ENCODE data around the gene FAM186B.

- TF ChIP-seq BHLHE40 (IDR thresholded peaks at IDR 0.05; ENCODE audit: borderline replicate concordance) (no peak), SUZ12 (IDR thresholded peaks at IDR 0.05) (no peak), ZNF384 (IDR thresholded peaks at IDR 0.05) (no peak), HDGF (IDR thresholded peaks at IDR 0.05; ENCODE audit: borderline replicate concordance) (no peak), NFRKB (IDR thresholded peaks at IDR 0.05) (no peak), FOXK2 (IDR thresholded peaks at IDR 0.05) (no peak), SP1 (IDR thresholded peaks at IDR 0.05) (no peak), L3MBTL2 (conservative IDR thresholded peaks at IDR 0.05) (no peak), TARDBP (IDR thresholded peaks at IDR 0.05) (no peak), PKNOX1 (IDR thresholded peaks at IDR 0.05) (no peak), LEF1 (IDR thresholded peaks at IDR 0.05; ENCODE audit: borderline replicate concordance) (no peak)
Observed at GRCh38 chr12:49627752-49628360, 22.4 kb upstream of the FAM186B start.
